Measurements from ENCODE around the gene TECPR2.
A peak's percentile ranks its signal among the peaks of the same experiment; 100 is the strongest.

TECPR2 gene, protein sequence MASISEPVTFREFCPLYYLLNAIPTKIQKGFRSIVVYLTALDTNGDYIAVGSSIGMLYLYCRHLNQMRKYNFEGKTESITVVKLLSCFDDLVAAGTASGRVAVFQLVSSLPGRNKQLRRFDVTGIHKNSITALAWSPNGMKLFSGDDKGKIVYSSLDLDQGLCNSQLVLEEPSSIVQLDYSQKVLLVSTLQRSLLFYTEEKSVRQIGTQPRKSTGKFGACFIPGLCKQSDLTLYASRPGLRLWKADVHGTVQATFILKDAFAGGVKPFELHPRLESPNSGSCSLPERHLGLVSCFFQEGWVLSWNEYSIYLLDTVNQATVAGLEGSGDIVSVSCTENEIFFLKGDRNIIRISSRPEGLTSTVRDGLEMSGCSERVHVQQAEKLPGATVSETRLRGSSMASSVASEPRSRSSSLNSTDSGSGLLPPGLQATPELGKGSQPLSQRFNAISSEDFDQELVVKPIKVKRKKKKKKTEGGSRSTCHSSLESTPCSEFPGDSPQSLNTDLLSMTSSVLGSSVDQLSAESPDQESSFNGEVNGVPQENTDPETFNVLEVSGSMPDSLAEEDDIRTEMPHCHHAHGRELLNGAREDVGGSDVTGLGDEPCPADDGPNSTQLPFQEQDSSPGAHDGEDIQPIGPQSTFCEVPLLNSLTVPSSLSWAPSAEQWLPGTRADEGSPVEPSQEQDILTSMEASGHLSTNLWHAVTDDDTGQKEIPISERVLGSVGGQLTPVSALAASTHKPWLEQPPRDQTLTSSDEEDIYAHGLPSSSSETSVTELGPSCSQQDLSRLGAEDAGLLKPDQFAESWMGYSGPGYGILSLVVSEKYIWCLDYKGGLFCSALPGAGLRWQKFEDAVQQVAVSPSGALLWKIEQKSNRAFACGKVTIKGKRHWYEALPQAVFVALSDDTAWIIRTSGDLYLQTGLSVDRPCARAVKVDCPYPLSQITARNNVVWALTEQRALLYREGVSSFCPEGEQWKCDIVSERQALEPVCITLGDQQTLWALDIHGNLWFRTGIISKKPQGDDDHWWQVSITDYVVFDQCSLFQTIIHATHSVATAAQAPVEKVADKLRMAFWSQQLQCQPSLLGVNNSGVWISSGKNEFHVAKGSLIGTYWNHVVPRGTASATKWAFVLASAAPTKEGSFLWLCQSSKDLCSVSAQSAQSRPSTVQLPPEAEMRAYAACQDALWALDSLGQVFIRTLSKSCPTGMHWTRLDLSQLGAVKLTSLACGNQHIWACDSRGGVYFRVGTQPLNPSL (N-terminal part only)

DNA sequence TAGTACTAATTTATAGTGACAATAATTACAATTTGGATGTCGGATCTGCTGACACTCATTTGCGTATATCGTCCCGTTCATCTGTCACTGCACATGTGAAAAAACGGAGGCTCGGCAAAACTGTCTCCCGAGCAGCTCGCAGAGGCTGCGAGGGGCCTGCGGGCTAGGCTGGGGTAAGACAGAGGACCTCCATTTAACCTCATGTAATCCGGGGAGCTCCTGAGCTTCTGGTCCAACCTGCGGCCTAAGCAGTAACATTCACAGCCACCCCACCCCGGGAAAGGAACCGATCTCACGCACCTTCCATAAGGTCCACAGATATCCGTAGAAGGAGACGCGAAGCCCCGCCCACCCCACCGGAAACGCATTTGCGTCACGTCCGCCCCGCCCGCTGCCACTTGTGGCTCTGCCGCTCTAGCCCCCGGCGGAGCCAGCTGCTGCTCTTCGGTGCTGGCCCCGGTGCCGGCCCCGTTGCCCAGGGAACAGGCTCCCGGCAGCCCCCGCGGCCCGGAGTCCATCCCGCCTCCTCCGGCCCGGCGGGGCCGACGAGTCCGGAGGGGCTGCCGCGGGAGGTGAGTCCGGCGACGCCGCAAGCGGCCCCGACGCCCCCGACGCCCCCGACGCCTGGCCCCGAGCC lies at the start of gene TECPR2, which contains the start of gene CINP:
TSS of gene TECPR2 (plus strand) at position 397 of the 637 bp plus-strand sequence. CDS start 13,781 bp downstream, outside the sequence.
TSS of gene CINP (minus strand) at position 346 of the 637 bp plus-strand sequence. CDS start at position 307, 39 bp downstream.
- DNase-seq (ENCODE audit: low read depth): peak; percentile 97
- TF ChIP-seq, protein P1, sequence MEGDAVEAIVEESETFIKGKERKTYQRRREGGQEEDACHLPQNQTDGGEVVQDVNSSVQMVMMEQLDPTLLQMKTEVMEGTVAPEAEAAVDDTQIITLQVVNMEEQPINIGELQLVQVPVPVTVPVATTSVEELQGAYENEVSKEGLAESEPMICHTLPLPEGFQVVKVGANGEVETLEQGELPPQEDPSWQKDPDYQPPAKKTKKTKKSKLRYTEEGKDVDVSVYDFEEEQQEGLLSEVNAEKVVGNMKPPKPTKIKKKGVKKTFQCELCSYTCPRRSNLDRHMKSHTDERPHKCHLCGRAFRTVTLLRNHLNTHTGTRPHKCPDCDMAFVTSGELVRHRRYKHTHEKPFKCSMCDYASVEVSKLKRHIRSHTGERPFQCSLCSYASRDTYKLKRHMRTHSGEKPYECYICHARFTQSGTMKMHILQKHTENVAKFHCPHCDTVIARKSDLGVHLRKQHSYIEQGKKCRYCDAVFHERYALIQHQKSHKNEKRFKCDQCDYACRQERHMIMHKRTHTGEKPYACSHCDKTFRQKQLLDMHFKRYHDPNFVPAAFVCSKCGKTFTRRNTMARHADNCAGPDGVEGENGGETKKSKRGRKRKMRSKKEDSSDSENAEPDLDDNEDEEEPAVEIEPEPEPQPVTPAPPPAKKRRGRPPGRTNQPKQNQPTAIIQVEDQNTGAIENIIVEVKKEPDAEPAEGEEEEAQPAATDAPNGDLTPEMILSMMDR (IDR thresholded peaks at IDR 0.05; ENCODE audit: insufficient read depth, low read depth, low read length, missing control alignments): no peak
- H3K4me3 ChIP-seq (ENCODE audit: low read length): peak within 1 kb of the TSS; percentile 96

DNA sequence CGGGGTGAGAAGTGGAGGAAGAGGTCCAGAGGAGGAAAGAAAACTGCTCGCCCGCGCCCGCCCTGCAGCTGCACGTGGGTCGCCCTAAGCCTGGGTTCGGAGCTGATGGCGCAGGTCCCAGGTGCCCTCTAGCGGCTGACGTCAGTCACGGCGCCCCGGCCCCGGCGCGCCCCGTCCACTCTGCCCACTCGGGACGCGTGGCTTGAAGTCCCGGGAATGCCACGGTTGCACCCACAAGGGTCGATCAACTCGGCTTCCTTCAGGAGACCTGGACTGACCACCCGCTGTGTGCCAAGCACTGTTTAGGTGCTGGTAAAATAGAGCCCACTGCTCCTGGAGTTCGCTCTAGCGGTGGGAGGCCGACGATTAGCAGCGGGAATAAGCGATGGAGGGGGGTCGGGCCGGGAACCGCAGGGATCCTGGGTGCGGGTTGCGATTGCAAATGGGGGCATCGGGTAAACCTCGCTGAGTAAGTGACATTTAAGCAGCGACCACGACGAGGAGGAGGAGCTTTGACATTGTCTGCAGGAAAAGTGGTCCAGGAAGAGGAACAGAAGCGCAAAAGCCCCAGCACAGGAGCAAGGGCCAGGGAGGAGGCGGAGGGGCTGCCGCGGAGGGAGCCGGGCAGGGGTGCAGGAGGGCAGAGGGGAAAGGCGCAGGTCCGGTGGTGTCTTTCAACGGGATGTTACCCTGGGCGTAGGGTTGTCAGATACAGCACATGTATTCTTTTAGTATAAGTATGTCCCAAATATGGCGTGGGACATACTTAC lies 48.3 kb upstream of the TECPR2 start:
- peak; percentile 81 for DNase-seq (ENCODE audit: low read depth)
- peak overlapping the region; percentile 51 for H3K4me3 ChIP-seq (ENCODE audit: low read length)
- TF ChIP-seq, protein P1 (IDR thresholded peaks at IDR 0.05; ENCODE audit: insufficient read depth, low read depth, low read length, missing control alignments): peak; percentile 84

DNA sequence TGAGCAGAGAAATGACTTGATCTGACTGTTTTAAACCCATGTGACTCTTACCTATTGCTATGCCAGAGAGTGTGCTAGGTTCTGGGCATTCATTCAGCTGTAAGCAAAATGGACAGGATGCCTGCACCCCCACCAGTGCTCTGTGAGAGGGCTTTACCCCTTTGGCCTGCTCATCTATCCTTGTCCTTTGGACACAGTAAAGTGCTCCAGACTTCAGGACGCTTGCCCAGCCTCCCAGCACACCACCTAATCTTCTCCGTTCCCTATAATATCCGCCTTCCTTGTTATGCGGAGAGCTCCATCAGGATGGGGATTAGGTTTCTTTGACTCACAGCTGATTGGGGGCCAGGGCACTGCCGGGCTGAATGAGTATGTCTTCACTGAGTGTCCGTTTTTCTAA lies 47.6 kb upstream of the TECPR2 start:
- DNase-seq (ENCODE audit: low read depth): no peak
- H3K4me3 ChIP-seq (ENCODE audit: low read length): no peak overlapping the region
- TF ChIP-seq, protein P1 (IDR thresholded peaks at IDR 0.05; ENCODE audit: insufficient read depth, low read depth, low read length, missing control alignments): no peak

DNA sequence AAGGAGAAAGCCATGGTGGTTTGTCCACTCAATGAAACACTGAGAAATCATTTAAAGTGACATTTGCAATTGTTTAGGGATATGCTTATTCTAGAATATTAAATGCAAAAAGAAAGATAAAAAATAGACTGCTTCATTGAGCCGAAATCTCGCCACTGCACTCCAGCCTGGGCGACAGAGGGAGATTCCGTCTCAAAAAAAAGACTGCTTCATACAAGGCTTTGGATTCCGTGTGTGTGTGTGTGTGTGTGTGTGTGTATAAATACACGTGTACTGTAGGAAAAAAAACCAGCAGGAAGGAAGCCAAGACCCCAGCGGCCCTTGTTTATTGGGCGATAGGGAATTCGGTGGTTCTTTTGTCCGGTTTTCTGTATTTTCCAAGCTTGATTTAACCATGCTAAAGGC lies 46.4 kb upstream of the TECPR2 start:
- TF ChIP-seq, protein P1 (IDR thresholded peaks at IDR 0.05; ENCODE audit: insufficient read depth, low read depth, low read length, missing control alignments): no peak

DNA sequence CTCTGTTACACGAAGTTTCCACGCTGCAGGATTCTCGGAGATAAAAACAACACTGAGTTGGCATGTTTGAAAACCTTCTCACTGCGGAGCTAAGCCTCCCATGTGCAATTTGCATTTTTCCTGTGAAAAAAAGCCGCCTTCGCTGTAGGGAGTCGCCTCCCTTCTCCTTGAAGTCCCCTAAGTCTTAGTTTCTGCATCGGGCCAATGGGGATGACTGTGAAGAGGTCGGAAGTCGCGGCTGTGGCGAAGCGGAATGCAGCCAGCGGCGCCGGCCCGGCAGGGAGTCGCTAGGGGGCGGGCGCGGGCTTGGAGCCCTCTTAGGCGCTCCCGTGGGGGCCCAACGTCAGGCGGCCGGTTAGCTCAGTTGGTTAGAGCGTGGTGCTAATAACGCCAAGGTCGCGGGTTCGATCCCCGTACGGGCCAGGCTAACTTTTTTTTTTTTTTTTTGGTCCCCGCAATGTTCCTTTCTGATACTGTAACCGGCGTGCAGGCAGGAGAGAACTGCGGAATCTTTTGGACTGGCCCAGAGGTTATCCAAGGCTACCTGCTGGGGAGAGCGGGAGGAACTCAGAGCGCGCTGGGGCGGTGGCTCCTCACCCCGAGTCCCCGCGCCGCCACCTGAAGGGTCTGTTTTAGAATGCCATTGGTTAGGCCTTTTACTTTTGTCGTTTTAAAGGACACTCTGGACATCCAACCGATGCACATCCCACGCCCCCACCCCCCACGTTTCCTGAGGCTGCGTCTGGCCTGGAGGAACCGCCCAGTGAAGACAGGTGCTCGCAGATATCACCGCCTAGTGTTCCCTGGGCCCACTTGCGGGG lies 45.8 kb upstream of the TECPR2 start:
- TF ChIP-seq, protein P1 (IDR thresholded peaks at IDR 0.05; ENCODE audit: insufficient read depth, low read depth, low read length, missing control alignments): peak; percentile 56
- peak; percentile 84 for DNase-seq (ENCODE audit: low read depth)
- H3K4me3 ChIP-seq (ENCODE audit: low read length): peak overlapping the region; percentile 63

More for the DNA sequence above, 46.4 kb upstream of the TECPR2 start:
- peak overlapping the region; percentile 63 for H3K4me3 ChIP-seq (ENCODE audit: low read length)
- DNase-seq (ENCODE audit: low read depth): peak; percentile 59
